Endothelial cell of umbilical vein (primary cell): Measurements from ENCODE around the gene TTC1.

Source experiments
- POLR2A ChIP-seq: IDR thresholded peaks from 2 replicates; pipeline ENCODE4 v1.6.1; 2012; ENCODE audit warnings: low read depth, mild to moderate bottlenecking, control low read depth, low read length
- TF ChIP-seq, protein P1 (sequence below), 2 donors: IDR thresholded peaks; 1 replicate in 1 of 2; 2 replicates in 1 of 2; pipeline ENCODE4 v1.5.1; 2011; ENCODE audit warnings: low read length in 2 of 2, mild to moderate bottlenecking in 2 of 2, moderate library complexity in 2 of 2, control low read depth in 1 of 2, inconsistent platforms in 1 of 2, low read depth in 1 of 2; ENCODE audit not compliant: insufficient read depth in 1 of 2; ENCODE audit errors: extremely low read depth in 1 of 2

DNA sequence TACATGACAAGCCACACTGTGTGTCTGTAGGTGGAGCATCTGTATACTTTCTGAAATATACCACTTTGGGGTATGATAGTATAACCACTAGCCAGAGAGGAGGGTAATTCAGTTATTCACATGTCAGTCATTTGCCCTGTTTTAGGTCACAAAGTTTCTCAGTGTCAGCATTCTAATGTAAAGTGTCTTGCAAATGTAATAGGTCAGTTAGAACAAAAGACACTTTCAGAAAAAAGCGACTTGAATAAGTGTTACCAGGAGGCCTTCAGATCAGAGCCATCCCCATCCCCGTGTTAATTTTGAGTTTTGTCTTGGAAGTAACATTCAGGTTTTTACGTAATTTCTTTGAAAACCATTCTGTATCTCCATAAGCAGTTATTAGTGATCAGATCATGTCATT is 33.7 kb downstream of the TTC1 start:
- TF ChIP-seq POLR2A: no peak
- TF ChIP-seq, protein P1, sequence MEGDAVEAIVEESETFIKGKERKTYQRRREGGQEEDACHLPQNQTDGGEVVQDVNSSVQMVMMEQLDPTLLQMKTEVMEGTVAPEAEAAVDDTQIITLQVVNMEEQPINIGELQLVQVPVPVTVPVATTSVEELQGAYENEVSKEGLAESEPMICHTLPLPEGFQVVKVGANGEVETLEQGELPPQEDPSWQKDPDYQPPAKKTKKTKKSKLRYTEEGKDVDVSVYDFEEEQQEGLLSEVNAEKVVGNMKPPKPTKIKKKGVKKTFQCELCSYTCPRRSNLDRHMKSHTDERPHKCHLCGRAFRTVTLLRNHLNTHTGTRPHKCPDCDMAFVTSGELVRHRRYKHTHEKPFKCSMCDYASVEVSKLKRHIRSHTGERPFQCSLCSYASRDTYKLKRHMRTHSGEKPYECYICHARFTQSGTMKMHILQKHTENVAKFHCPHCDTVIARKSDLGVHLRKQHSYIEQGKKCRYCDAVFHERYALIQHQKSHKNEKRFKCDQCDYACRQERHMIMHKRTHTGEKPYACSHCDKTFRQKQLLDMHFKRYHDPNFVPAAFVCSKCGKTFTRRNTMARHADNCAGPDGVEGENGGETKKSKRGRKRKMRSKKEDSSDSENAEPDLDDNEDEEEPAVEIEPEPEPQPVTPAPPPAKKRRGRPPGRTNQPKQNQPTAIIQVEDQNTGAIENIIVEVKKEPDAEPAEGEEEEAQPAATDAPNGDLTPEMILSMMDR (IDR thresholded peaks at IDR 0.05; ENCODE audit: extremely low read depth in 1 of 2, insufficient read depth in 1 of 2, low read depth in 1 of 2, low read length in 2 of 2): no peak
